RWPE1 (cell line): Measurements from ENCODE around the gene PROM1.

Experiments used
- CTCF ChIA-PET: fragments of 350-600 bp; sonication (Branson Sonifier 250); formaldehyde crosslinking; extraction: SDS; loops from one replicate; lab custom pipeline; 2021; lab: Yijun Ruan, JAX
- POLR2A ChIA-PET: fragments of 400-600 bp; formaldehyde crosslinking; extraction: SDS; loops from one replicate; lab custom pipeline; 2020; ENCODE audit warnings: antibody characterized with exemption; ENCODE audit not compliant: low non-redundant PET; lab: Yijun Ruan, JAX
- DNase-seq: peaks from one replicate; pipeline ENCODE4 v3.0.0; 2012; ENCODE audit warnings: low spot score
- H3K27ac ChIP-seq: fragments of 450-650 bp; 2 replicates; pipeline ENCODE4 v1.5.1; 2017
- CTCF ChIP-seq: fragments of 450-650 bp; conservative IDR thresholded peaks from 2 replicates; pipeline ENCODE4 v1.5.1; 2017; ENCODE audit warnings: low read depth, mild to moderate bottlenecking

Gene PROM1

GRCh38 chr4:16001484-16001858, 82.4 kb downstream of the PROM1 start:
- ChIA-PET CTCF (interaction anchor here (0.6 to 2.3 kb wide), 9 partner anchors 11 to 263 kb away, joined by 3 to 20 read pairs (median 4); no protein-coding TSS in a partner anchor), POLR2A (no interaction called here)
- peak; percentile 59 for DNase-seq
- H3K27ac ChIP-seq, result no peak overlapping the region
- TF ChIP-seq CTCF, result peak; percentile 86

DNA sequence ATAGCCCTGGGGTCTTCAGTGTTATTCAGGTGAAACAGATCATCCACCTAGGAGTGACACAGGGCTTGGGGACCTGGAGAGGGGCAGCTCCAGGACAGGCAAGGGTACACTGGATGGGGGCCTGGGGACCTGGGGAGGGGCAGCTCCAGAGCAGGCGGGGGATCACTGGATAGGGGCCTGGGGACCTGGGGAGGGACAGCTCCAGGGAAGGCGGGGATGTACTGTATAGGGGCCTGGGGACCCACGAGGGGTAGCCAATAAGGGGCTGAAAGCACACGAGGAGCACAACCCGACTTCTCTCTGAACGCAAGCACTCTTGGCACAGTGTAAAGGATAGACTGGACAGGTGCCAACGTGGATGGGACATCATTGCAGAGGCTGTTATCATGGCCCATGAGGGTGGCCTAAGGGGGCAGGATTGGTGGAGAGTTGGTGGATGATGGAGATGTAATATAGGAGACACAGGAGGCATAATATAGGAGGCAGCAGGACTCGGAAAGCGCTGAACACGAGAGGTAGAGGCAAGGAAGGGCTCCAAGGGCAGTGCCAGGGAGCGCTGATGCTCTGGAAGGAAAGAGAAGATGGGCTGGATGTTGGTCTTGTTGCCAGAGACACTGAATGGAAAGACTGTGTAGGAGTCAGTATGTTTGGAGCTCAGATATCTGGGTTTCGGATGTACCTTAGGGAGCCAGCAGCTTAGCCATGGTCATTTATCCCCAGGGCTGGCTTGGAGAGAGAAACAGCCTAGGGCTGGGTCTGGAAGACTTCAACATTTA, 82.9 kb downstream of the PROM1 start:
- CTCF ChIA-PET, result interaction anchor here (0.5 to 2.3 kb wide), 13 partner anchors 10 to 1703 kb away, joined by 3 to 20 read pairs (median 4); no protein-coding TSS in a partner anchor
- no peak overlapping the region for H3K27ac ChIP-seq
- DNase-seq, result no peak
- TF ChIP-seq CTCF, result no peak
- POLR2A ChIA-PET, result interaction anchor here (0.6 kb wide), 1 partner anchor 193 kb away, joined by 3 read pairs; no protein-coding TSS in a partner anchor

GRCh38 chr4:15996773-15997172, 87.0 kb downstream of the PROM1 start:
- ChIA-PET POLR2A (no interaction called here), CTCF (no interaction called here)
- DNase-seq, result no peak
- no peak for TF ChIP-seq CTCF
- no peak overlapping the region for H3K27ac ChIP-seq

- TF ChIP-seq CTCF, result no peak
- no peak for DNase-seq
- H3K27ac ChIP-seq, result no peak overlapping the region
- POLR2A ChIA-PET, result no interaction called here
- CTCF ChIA-PET, result interaction anchor here (1.3 kb wide), 1 partner anchor 190 kb away, joined by 5 read pairs; no protein-coding TSS in a partner anchor
Measured at GRCh38 chr4:15995826-15996225, 88.0 kb downstream of the PROM1 start.

GRCh38 chr4:15992167-15992485, 91.7 kb downstream of the PROM1 start:
- TF ChIP-seq CTCF, result no peak
- POLR2A ChIA-PET, result no interaction called here
- CTCF ChIA-PET, result no interaction called here
- no peak overlapping the region for H3K27ac ChIP-seq
- DNase-seq, result no peak

DNA sequence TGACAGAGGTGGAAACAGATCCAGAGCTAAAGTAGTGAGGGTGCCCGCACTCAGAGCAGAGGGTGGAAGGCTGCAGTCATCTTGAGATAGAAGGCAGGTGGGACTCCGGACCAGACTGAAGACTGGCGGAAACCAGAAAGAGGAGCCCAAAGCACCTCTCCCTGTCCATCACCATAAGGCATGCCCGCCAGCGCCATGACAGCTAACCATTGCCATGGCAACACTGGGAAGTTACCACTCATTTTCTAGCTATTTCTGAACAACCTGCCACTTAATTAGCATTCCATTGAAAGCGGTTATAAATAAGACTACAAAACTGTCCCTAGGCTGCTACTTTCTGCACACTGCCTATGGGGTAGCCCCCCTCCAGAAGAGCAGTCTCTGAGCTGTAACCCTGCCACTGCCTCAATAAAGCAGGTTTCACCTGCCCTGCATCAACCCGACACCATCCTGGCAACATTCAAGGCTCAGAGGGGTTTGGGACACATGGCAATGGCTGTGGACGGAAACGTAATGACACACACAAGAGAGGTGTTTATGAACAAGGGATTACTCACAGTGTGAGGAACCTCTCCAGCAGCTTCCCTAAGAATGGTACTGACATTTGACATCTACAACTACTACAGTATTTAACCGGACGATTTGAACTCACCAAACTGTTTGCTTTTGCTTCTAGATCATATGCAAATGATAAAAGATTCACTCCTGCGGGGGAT, 93.1 kb downstream of the PROM1 start:
- H3K27ac ChIP-seq, result no peak overlapping the region
- no peak for TF ChIP-seq CTCF
- CTCF ChIA-PET, result interaction anchor here (0.7 kb wide), 2 partner anchors 11 to 85 kb away, joined by 3 read pairs; no protein-coding TSS in a partner anchor
- POLR2A ChIA-PET, result no interaction called here
- no peak for DNase-seq
